ENCODE data around the gene PTOV1.

PTOV1 gene

GRCh38 chr19:49889038-49889686, 38.2 kb downstream of the PTOV1 start:
- DNase-seq, result no peak
- peaks cover 17% of the 10 kb centered on the region for H3K4me1 ChIP-seq (ENCODE audit: control insufficient read depth, insufficient read depth, low read depth, low read length)
- no peak overlapping the region for H4K91ac ChIP-seq (ENCODE audit: low read length)
- H2AK5ac ChIP-seq (ENCODE audit: low read length, severe bottlenecking), result no peak overlapping the region
- H3K14ac ChIP-seq (ENCODE audit: low read length in 2 of 2), result no peak overlapping the region
- no peak overlapping the region for H3K23ac ChIP-seq (ENCODE audit: low read length in 2 of 2)
- peaks cover 0 to 8% of the 10 kb centered on the region in 2 experiments for H3K27me3 ChIP-seq (ENCODE audit: control insufficient read depth in 1 of 2, insufficient read depth in 1 of 2, low read length in 2 of 2)
- no peak overlapping the region for H3K4me2 ChIP-seq (ENCODE audit: low read length, poor library complexity, severe bottlenecking)
- H2BK5ac ChIP-seq (ENCODE audit: low read depth, low read length, poor library complexity, severe bottlenecking), result no peak overlapping the region
- peaks cover 26 to 49% of the 10 kb centered on the region in 2 experiments for H3K36me3 ChIP-seq (ENCODE audit: control insufficient read depth in 1 of 2, insufficient read depth in 2 of 2, low read depth in 1 of 2, low read length in 2 of 2)
- H2BK15ac ChIP-seq (ENCODE audit: low read depth, poor library complexity, severe bottlenecking), result no peak overlapping the region
- H3K9me3 ChIP-seq (ENCODE audit: control insufficient read depth, low read length), result no peaks in the 10 kb centered on the region
- H3K27ac ChIP-seq (ENCODE audit: low read length, poor library complexity, severe bottlenecking), result no peak overlapping the region
- peaks cover 2% of the 10 kb centered on the region for H3K79me1 ChIP-seq (replicated peaks; ENCODE audit: low read length, poor library complexity, severe bottlenecking)
- no peak overlapping the region for H3K4ac ChIP-seq (ENCODE audit: low read depth in 1 of 2, low read length in 2 of 2)
- H3K18ac ChIP-seq (ENCODE audit: low read depth in 1 of 2, low read length in 2 of 2), result no peak overlapping the region
- 94% methylated on average over 19 of the region's 23 CpGs for WGBS
- no peak overlapping the region for H3K9ac ChIP-seq (ENCODE audit: low read length)
- no peak overlapping the region for H2BK120ac ChIP-seq (ENCODE audit: low read depth, low read length)
- no peak overlapping the region for H4K8ac ChIP-seq (ENCODE audit: low read length)
- H2BK12ac ChIP-seq (ENCODE audit: low read length in 2 of 2), result no peak overlapping the region
- H3K4me3 ChIP-seq (ENCODE audit: insufficient read depth in 1 of 2, low read depth in 1 of 2, low read length in 2 of 2), result no peak overlapping the region
- no peak overlapping the region for H2AFZ ChIP-seq (ENCODE audit: low read depth, low read length)

DNA sequence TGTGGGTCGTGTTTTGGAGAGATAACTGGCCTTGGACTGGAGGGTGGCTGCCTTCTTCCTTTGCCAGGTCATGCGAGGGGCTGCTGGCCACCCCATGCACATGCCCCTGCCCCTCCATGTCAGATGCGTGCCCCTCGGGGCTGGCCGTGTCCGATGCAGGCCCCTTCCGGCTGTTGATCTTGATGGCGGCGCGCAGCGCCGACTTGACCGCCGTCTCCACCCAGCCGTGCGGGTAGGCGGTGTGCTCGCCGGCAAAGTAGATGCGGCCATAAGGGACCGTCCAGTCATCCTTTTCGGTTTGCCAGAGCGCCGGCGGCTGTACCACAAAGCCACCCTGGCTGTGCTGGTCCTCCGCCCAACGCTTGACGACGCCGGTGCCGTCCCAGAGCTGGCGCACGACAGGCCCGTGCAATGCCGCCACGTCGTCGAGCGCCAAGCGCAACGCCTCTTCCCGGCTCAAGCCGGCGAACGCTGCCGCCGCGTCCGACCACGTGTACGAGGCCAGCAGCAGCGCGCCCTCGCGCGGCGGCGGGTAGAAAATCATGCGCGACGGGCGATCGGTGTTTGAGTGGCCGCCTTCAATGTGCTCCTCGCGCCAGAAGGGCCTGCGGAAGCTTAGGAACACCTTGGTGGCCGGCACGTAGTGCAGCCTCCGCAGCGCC, 38.9 kb downstream of the PTOV1 start:
- peak overlapping the region in 1 of 2 experiments; percentile 68 for H3K14ac ChIP-seq (ENCODE audit: low read length in 2 of 2)
- peak overlapping the region in 1 of 2 experiments; percentile 44 for H3K4me3 ChIP-seq (ENCODE audit: insufficient read depth in 1 of 2, low read depth in 1 of 2, low read length in 2 of 2)
- peaks cover 2% of the 10 kb centered on the region for H3K79me1 ChIP-seq (replicated peaks; ENCODE audit: low read length, poor library complexity, severe bottlenecking)
- H3K4ac ChIP-seq (ENCODE audit: low read depth in 1 of 2, low read length in 2 of 2), result peak overlapping the region in 1 of 2 experiments; percentile 18
- no peak overlapping the region for H2BK15ac ChIP-seq (ENCODE audit: low read depth, poor library complexity, severe bottlenecking)
- no peak overlapping the region for H3K9ac ChIP-seq (ENCODE audit: low read length)
- peak overlapping the region; percentile 47 for H3K4me2 ChIP-seq (ENCODE audit: low read length, poor library complexity, severe bottlenecking)
- no peaks in the 10 kb centered on the region for H3K9me3 ChIP-seq (ENCODE audit: control insufficient read depth, low read length)
- peaks cover 20 to 42% of the 10 kb centered on the region in 2 experiments for H3K36me3 ChIP-seq (ENCODE audit: control insufficient read depth in 1 of 2, insufficient read depth in 2 of 2, low read depth in 1 of 2, low read length in 2 of 2)
- H2AK5ac ChIP-seq (ENCODE audit: low read length, severe bottlenecking), result no peak overlapping the region
- DNase-seq, result peak; percentile 60
- H3K27me3 ChIP-seq (ENCODE audit: control insufficient read depth in 1 of 2, insufficient read depth in 1 of 2, low read length in 2 of 2), result peaks cover 0 to 8% of the 10 kb centered on the region in 2 experiments
- no peak overlapping the region for H2AFZ ChIP-seq (ENCODE audit: low read depth, low read length)
- peak overlapping the region; percentile 35 for H4K8ac ChIP-seq (ENCODE audit: low read length)
- H2BK120ac ChIP-seq (ENCODE audit: low read depth, low read length), result no peak overlapping the region
- no peak overlapping the region for H4K91ac ChIP-seq (ENCODE audit: low read length)
- 49% methylated on average over 66 of the region's 71 CpGs for WGBS
- no peak overlapping the region for H3K27ac ChIP-seq (ENCODE audit: low read length, poor library complexity, severe bottlenecking)
- peaks cover 11% of the 10 kb centered on the region for H3K4me1 ChIP-seq (ENCODE audit: control insufficient read depth, insufficient read depth, low read depth, low read length)
- H2BK12ac ChIP-seq (ENCODE audit: low read length in 2 of 2), result peak overlapping the region in 1 of 2 experiments; percentile 84
- peak overlapping the region in 1 of 2 experiments; percentile 40 for H3K18ac ChIP-seq (ENCODE audit: low read depth in 1 of 2, low read length in 2 of 2)
- H2BK5ac ChIP-seq (ENCODE audit: low read depth, low read length, poor library complexity, severe bottlenecking), result no peak overlapping the region
- peak overlapping the region in 1 of 2 experiments; percentile 16 for H3K23ac ChIP-seq (ENCODE audit: low read length in 2 of 2)

DNA sequence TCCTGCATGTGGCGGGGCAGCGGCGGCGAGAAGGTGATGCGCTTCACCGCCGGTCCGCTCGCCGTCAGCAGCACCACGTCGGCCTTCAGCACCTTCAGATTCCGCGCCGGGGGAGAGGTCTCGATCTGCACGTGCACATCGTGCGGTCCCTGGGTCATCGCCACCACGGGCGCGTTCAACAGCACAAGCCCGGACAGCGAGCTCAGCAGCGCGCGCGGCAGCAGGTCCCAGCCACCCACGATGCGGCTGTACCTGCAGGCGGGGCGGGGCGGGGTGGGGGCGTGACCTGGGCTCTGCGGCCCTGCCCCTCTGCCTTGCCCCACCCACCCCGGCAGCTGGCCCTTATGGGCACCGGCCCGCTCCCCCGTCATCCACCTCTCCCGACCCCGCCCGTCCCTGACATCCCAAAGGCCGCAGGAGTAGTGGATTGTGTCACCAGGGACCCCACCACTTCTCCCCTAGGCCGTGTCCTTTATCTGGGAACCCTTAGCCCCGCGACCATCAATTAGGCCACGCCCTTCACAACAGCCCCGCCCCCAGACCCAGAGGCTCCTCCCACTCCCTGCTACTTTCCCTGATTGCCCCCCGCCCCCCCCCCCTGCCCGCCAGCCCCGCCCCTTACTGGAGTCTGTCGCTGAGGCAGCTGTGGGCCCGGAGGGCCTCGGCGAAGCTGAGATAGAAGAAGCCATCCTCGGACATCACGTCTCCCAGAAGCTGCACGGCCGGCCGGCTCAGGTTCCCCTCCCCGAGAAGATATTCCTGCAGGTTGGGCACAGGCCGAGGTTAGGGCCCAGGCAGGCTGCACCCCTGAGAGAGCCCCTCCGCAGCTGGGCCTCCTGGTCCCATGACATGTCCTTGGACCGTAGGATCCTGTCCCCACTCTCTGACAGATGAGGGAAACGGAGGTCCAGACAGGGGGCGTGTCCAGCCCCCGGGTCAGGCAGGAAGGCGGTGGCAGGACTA, 39.7 kb downstream of the PTOV1 start:
- peaks cover 0 to 8% of the 10 kb centered on the region in 2 experiments for H3K27me3 ChIP-seq (ENCODE audit: control insufficient read depth in 1 of 2, insufficient read depth in 1 of 2, low read length in 2 of 2)
- peak overlapping the region in 1 of 2 experiments; percentile 44 for H3K4me3 ChIP-seq (ENCODE audit: insufficient read depth in 1 of 2, low read depth in 1 of 2, low read length in 2 of 2)
- no peak overlapping the region for H2BK5ac ChIP-seq (ENCODE audit: low read depth, low read length, poor library complexity, severe bottlenecking)
- 19% methylated on average over 66 of the region's 69 CpGs for WGBS
- no peak overlapping the region for H3K9ac ChIP-seq (ENCODE audit: low read length)
- peaks cover 2% of the 10 kb centered on the region for H3K79me1 ChIP-seq (replicated peaks; ENCODE audit: low read length, poor library complexity, severe bottlenecking)
- peak overlapping the region in 1 of 2 experiments; percentile 66 for H3K14ac ChIP-seq (ENCODE audit: low read length in 2 of 2)
- H2AFZ ChIP-seq (ENCODE audit: low read depth, low read length), result no peak overlapping the region
- no peak overlapping the region for H3K27ac ChIP-seq (ENCODE audit: low read length, poor library complexity, severe bottlenecking)
- peaks cover 13 to 36% of the 10 kb centered on the region in 2 experiments for H3K36me3 ChIP-seq (ENCODE audit: control insufficient read depth in 1 of 2, insufficient read depth in 2 of 2, low read depth in 1 of 2, low read length in 2 of 2)
- H2BK15ac ChIP-seq (ENCODE audit: low read depth, poor library complexity, severe bottlenecking), result no peak overlapping the region
- peak overlapping the region in 1 of 2 experiments; percentile 18 for H3K4ac ChIP-seq (ENCODE audit: low read depth in 1 of 2, low read length in 2 of 2)
- no peak overlapping the region for H4K8ac ChIP-seq (ENCODE audit: low read length)
- H4K91ac ChIP-seq (ENCODE audit: low read length), result no peak overlapping the region
- DNase-seq, result no peak
- peak overlapping the region; percentile 47 for H3K4me2 ChIP-seq (ENCODE audit: low read length, poor library complexity, severe bottlenecking)
- no peak overlapping the region for H2BK120ac ChIP-seq (ENCODE audit: low read depth, low read length)
- H2AK5ac ChIP-seq (ENCODE audit: low read length, severe bottlenecking), result no peak overlapping the region
- peak overlapping the region in 1 of 2 experiments; percentile 14 for H3K23ac ChIP-seq (ENCODE audit: low read length in 2 of 2)
- H3K9me3 ChIP-seq (ENCODE audit: control insufficient read depth, low read length), result no peaks in the 10 kb centered on the region
- H2BK12ac ChIP-seq (ENCODE audit: low read length in 2 of 2), result peak overlapping the region in 1 of 2 experiments; percentile 84
- peaks cover 12% of the 10 kb centered on the region for H3K4me1 ChIP-seq (ENCODE audit: control insufficient read depth, insufficient read depth, low read depth, low read length)
- H3K18ac ChIP-seq (ENCODE audit: low read depth in 1 of 2, low read length in 2 of 2), result peak overlapping the region in 1 of 2 experiments; percentile 40
